Activated CD4-positive, alpha-beta T cell treated with anti-CD3 and anti-CD28 coated beads for 48 hours (primary cell): ENCODE measurements around the gene UGT1A9.
"Not testable (repeated sequence)": the region's sequence is repeated elsewhere in the genome, so short reads cannot be mapped to it uniquely, and the experiment has no call there.

Source experiments
- DNase-seq: peaks from one replicate; pipeline ENCODE4 v3.0.0-alpha.2; 2020

UGT1A9 gene

GRCh38 chr2:233671290-233672161 lies at the start of gene UGT1A9:
UGT1A9 (plus strand) TSS chr2:233671898; CDS start chr2:233671935, 37 bp downstream.
- no peak for DNase-seq

DNA sequence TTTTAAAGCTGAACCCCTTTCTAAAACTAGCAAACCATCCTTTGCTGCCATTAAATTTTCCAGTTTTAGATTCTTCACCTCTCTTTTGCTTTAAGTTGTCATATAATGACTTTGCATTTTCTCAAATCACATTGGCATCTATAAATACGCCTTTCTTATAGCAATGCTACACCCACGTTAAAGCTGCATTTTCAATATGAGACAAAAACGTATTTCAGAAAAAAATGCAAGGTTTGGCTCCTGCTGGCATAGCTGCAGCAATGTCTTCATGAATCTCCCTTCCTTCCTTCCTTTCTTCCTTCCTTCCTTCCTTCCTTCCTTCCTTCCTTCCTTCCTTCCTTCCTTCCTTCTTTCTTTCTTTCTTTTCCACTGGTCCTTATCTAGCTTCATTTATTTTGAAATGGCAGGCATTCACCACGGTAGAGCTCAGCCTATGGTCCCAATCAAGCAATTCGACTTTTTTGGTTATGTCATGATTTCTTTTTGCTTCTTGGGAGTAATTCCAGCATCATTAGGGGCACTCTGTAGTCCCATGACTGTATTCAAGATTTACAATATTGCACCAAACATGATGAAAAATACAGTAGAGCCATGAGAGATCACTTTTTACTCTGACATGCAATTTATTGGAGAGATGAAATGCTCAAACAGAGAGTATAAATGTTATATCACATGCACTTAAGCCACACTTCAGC lies 44.2 kb upstream of the UGT1A9 start:
- DNase-seq: no peak

- DNase-seq: not testable (repeated sequence)
These were observed 35.4 kb upstream of the UGT1A9 start, which contains the start of gene UGT1A10 for GRCh38 chr2:233636306-233636705. UGT1A10 (plus strand) TSS chr2:233636448; CDS start chr2:233636523, 75 bp downstream.

- DNase-seq: no peak
These were observed 32.9 kb upstream of the UGT1A9 start for GRCh38 chr2:233638836-233639235.

GRCh38 chr2:233639860-233640259 lies 31.8 kb upstream of the UGT1A9 start:
- DNase-seq: no peak

- DNase-seq: no peak
These were observed 28.6 kb upstream of the UGT1A9 start for GRCh38 chr2:233643128-233643527.

DNA sequence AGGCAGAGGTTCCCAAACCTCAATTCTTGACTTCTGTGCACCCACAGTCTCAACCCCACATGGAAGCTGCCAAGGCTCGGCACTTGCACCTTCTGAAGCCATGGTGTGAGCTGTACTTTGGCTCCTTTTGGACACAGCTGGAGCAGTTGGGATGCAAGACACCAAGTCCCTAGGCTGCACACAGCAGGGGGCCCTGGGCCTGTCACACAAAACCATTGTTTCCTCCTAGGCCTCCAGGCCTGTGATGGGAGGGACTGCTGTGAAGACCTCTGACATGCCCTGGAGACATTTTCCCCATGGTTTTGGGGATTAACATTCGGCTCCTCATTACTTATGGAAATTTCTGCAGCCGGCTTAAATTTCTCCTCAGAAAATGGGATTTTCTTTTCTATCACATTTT lies 25.7 kb upstream of the UGT1A9 start:
- DNase-seq: not testable (repeated sequence)

DNA sequence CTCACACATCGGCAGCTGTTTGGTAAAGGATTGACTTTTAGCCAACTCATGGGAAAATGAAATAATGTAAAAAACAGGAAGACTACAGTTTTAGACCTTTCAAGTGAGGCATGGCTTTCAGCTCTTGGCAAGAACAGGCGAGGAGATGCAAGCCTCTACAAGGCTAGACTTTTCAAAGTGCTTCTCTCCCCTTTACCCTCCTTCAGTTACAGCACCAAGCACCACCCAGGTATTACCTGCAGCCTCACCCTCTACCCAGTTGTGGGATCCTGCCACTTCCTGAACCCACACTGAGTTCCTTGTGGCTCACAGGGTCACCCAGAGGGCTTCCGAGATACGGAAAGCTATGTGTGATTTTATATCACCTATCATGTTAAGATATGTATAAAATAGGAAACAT lies 20.7 kb upstream of the UGT1A9 start:
- DNase-seq: no peak

- DNase-seq: no peak
These were observed 20.3 kb upstream of the UGT1A9 start for GRCh38 chr2:233651430-233651829.

DNA sequence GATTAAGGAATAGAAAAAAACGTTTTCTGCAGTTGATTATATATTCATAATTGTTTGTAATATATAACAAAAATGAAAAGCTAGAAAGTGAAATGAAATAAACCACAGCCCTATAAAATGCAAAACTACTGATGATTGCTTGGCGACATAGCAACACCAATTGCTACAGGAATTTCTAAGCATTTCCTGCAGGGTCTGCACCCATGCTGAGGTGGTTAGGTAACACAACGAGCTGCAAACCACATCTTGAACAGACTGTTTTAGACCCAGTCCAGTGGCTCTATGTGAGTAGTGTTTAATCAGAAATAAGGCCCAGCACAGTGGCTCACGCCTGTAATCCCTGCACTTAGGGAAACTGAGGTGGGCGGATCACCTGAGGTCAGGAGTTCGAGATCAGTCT lies 17.2 kb upstream of the UGT1A9 start:
- no peak for DNase-seq

DNA sequence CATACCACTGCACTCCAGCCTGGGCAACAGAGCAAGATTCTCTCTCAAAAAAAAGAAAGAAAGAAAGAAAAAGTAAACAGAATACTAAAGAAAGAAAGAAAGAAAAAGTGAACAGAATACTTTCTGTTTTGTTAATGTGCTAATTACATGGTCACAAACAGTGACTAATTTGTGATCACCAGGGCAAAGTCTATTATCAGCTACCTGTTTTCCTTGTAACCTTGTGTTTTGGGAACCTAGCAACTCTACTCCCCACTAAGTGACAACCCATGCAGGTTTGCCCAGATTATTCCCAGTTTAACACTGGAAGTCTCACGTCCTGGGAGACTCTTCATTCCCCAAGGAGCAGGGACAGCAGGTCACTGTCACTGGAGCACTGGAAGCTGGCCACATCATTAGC lies 16.7 kb upstream of the UGT1A9 start:
- DNase-seq: no peak

GRCh38 chr2:233655943-233656342 lies 15.8 kb upstream of the UGT1A9 start:
- not testable (repeated sequence) for DNase-seq

DNA sequence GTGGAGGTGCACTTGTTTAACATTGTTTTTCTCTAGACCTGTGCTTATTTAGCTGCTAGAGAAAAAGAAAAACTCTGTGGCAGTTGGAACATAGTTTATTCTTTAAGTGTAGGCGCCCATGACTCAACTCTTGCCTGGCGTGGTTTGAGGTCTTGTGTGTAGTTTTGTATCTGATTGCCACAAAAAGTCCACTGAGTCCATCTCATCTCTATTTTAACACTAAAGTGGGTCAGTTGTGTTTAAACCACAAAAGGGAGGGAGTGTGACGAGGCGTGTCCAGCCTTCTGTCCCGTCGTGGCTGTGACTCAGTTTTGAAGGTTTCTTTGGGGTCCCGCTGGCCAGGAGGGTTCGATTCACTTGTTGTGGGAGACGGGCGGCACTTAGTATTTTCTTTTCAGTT lies 15.3 kb upstream of the UGT1A9 start:
- no peak for DNase-seq

GRCh38 chr2:233658610-233659009 lies 13.1 kb upstream of the UGT1A9 start:
- DNase-seq: no peak

DNA sequence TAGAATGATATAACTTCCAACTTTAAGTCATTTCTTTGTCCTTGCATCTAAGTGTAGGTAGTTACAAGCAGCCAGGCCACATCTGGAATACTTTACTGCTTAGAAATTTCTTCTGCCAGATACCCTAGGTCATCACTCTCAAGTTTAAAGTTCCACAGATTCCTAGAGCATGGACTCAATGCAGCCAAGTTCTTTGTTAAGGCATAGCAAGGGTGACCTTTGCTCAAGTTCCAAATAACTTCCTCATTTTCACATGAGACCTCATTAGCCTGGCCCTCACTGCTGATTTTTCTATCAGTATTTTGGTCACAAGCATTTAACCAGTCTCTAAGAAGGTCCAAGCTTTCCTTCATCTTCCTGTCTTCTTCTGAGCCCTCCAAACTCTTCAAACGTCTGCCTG lies 7.8 kb upstream of the UGT1A9 start:
- DNase-seq: no peak

- no peak for DNase-seq
These were observed 3.0 kb upstream of the UGT1A9 start for GRCh38 chr2:233668605-233669260.

- DNase-seq: no peak
These were observed 1.2 kb downstream of the UGT1A9 start for GRCh38 chr2:233672886-233673285.

- DNase-seq: no peak
These were observed 2.2 kb downstream of the UGT1A9 start for GRCh38 chr2:233673896-233674295.

DNA sequence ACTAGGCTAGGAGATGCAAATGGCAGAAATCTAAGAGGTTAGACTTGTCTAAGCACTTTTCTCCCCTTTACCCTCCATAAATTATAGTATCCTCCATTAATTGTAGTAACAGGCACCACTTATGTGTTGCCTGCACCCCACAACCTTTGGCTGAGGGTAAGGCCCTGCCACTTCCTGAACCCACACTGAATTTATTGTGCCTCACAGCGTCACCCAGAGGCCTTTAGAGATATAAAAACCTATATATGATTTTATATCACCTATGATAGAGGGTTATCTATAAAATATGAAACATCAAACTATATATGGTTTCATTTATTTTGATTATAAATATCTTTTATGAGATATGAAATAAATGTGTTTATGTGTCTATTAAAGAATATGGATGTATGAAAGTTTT lies 2.6 kb downstream of the UGT1A9 start:
- no peak for DNase-seq

GRCh38 chr2:233674995-233675394 lies 3.3 kb downstream of the UGT1A9 start:
- DNase-seq: no peak

- DNase-seq: no peak
These were observed 4.3 kb downstream of the UGT1A9 start for GRCh38 chr2:233676046-233676445.

DNA sequence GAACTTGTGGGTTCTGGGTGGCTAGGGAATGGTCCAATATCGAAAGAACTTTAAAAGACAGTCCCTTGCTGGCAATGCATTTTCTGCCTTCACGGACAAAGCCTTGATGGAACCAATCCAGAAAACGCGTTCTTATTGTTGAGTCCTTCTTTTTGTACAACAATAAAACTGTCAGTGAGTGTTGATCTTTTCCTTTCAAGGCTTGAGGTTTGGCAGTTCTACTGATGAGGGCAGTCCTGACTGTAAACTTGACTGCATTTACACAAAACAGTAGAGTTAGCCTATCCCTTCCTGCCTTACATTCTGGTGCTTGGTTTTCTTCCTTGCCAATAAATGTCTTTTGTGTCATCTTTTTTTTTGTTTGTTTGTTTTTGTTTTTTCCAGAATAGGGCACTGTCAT lies 7.5 kb downstream of the UGT1A9 start:
- DNase-seq: no peak

DNA sequence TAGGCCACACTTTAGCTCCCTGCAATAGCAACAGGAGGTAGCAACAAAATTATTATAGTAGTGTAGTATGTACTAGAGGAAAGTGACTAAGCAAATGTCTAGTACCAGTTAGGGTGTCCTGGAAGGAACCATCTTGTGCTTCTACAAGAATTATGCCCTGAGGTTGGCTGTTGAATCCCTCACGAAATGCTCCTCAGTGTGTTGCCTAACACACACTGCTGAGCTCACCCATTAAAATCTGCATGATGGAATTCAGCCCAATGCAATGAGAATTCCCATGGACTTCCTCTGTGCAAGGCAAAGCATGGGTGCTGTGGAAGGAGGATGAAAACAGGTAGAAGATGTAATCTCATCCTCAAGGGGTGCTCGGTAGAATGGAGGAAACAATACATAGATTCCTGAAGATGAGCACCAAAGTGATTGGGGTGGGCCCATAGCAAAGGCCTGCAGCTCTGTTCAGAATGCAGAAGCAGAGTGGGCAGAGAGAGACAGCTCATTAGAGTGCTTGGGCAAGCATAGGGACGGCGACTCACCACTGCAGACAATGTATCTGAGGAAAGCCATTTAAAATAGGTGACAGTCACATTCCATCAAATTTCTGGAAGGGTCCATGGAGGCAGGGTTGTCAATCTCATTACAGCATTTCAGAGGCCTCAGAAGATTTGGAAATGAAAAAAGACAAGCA lies 8.8 kb downstream of the UGT1A9 start:
- DNase-seq: no peak
